Muscle layer of colon (tissue), 2 donors: ENCODE measurements around the gene WNT5A.

ENCODE experiments used
- H3K27ac ChIP-seq: one replicate; pipeline ENCODE4 v1.7.0; 2013; ENCODE audit warnings: low read depth, mild to moderate bottlenecking, low read length, moderate library complexity
- H3K27me3 ChIP-seq, 2 donors: one replicate each; pipeline ENCODE4 v1.7.0; 2013; ENCODE audit warnings: low read length in 2 of 2, mild to moderate bottlenecking in 2 of 2; ENCODE audit not compliant: insufficient read depth in 2 of 2, control insufficient read depth in 1 of 2
- H3K36me3 ChIP-seq: one replicate; pipeline ENCODE4 v1.7.0; 2013; ENCODE audit warnings: mild to moderate bottlenecking, low read length; ENCODE audit not compliant: insufficient read depth
- H3K4me1 ChIP-seq: one replicate; pipeline ENCODE4 v1.7.0; 2013; ENCODE audit warnings: mild to moderate bottlenecking, low read length; ENCODE audit not compliant: insufficient read depth
- H3K4me3 ChIP-seq, 2 donors: one replicate each; pipeline ENCODE4 v1.7.0; 2013; ENCODE audit warnings: low read length in 2 of 2, low read depth in 1 of 2, mild to moderate bottlenecking in 1 of 2, moderate library complexity in 1 of 2
- H3K9ac ChIP-seq: one replicate; pipeline ENCODE4 v1.7.0; 2013; ENCODE audit warnings: low read length
- H3K9me3 ChIP-seq: one replicate; pipeline ENCODE4 v1.7.0; 2013; ENCODE audit warnings: mild to moderate bottlenecking, low read length
- donor health status: abdominal sarcoma.
- donor health status: Adenocarcinoma of cecum.

Gene WNT5A

DNA sequence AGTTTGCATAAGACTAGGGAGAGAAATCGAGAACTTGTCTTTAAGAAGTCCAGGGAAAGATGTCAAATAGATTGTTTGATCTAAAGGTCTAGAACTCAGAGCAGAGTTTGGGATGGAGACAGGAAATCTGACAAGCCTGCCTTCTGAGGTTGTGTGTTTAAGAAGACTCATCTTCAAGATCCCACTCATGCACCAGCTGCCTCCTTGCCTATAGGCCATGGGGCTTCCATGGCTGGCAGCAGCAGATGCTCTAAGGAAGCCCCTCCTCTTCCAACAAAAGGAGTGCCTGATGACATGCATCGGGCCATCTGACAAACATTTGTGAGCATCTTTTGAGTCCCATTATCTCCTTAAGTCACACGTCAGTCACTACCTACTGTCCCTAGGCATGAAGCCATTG, 47.4 kb downstream of the WNT5A start:
- Histone ChIP-seq H3K4me1 (no peaks in the 10 kb centered on the region), H3K27me3 (no peaks in the 10 kb centered on the region), H3K36me3 (no peaks in the 10 kb centered on the region), H3K27ac (no peak overlapping the region), H3K4me3 (no peak overlapping the region), H3K9ac (no peak overlapping the region), H3K9me3 (no peaks in the 10 kb centered on the region)

DNA sequence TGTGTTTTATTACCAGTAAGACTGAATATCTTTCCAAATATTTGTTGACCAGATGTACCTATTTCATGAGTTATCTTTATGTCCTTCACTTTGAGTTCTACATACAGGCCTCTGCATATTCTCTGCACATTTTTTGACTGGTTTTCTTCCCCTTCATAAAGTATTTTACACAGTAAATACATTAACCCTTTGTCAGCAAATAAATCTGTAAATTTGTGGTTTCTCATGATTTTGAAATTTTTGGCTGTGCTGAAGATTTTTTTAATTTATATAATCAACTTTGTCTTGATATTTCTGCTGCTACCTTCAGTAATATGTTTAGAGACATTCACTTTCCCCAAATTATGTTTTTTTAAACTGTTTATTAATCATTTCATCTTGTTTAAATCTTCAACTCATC, 50.5 kb downstream of the WNT5A start:
- Histone ChIP-seq H3K4me1 (no peaks in the 10 kb centered on the region), H3K4me3 (no peak overlapping the region), H3K36me3 (no peaks in the 10 kb centered on the region), H3K27ac (no peak overlapping the region), H3K9ac (no peak overlapping the region), H3K9me3 (no peaks in the 10 kb centered on the region), H3K27me3 (no peaks in the 10 kb centered on the region)

DNA sequence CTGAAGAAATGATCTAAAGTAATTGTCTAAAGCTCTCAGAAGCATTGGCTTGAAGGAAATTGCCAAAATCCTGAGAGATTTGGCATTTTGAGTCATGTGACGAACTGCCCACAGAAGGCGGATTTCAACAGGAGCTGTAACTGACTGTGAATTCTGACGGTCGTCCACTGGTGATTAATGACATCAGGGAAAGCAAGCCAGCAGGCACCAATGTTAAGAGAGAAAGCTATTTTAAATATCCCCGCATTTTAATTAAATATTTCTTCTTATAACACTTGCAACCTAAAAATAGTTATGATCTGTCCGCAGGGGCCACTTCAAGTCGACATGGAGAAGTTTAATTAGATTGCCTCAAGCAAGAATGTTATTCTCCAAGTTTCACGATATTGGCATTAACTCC, 51.6 kb downstream of the WNT5A start:
- Histone ChIP-seq H3K9me3 (no peaks in the 10 kb centered on the region), H3K4me1 (no peaks in the 10 kb centered on the region), H3K27ac (no peak overlapping the region), H3K27me3 (no peaks in the 10 kb centered on the region), H3K4me3 (no peak overlapping the region), H3K36me3 (no peaks in the 10 kb centered on the region), H3K9ac (no peak overlapping the region)

DNA sequence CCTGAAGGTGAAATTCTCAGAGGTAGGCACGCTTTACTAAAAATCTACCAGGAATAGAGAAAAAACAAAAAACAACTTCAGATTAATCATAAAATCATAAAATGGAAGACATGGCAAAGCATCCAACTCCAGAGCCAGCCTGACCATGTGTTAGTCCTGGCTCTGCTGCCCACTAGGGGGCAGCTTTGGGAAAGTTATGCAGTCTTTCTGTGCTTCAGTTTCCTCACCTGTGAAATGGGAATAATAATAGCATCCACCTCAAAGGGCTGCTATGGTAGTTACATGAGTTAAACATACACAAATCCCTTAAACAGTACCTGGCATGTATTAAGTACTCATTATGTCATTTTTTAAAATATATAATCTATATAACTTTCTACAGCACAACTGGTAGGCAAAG, 52.3 kb downstream of the WNT5A start:
- Histone ChIP-seq H3K36me3 (no peaks in the 10 kb centered on the region), H3K27me3 (no peaks in the 10 kb centered on the region), H3K9me3 (no peaks in the 10 kb centered on the region), H3K27ac (no peak overlapping the region), H3K4me3 (no peak overlapping the region), H3K4me1 (no peaks in the 10 kb centered on the region), H3K9ac (no peak overlapping the region)

GRCh38 chr3:55431041-55431440, 56.1 kb downstream of the WNT5A start:
- no peak overlapping the region for H3K27ac ChIP-seq
- H3K4me1 ChIP-seq, result no peaks in the 10 kb centered on the region
- no peaks in the 10 kb centered on the region for H3K36me3 ChIP-seq
- no peaks in the 10 kb centered on the region for H3K9me3 ChIP-seq
- H3K27me3 ChIP-seq, result no peaks in the 10 kb centered on the region
- no peak overlapping the region for H3K9ac ChIP-seq
- no peak overlapping the region for H3K4me3 ChIP-seq

GRCh38 chr3:55427739-55428138, 59.4 kb downstream of the WNT5A start:
- Histone ChIP-seq H3K9me3 (no peaks in the 10 kb centered on the region), H3K4me3 (no peak overlapping the region), H3K4me1 (no peaks in the 10 kb centered on the region), H3K27ac (no peak overlapping the region), H3K9ac (no peak overlapping the region), H3K36me3 (no peaks in the 10 kb centered on the region), H3K27me3 (no peaks in the 10 kb centered on the region)

GRCh38 chr3:55426486-55426885, 60.6 kb downstream of the WNT5A start:
- Histone ChIP-seq H3K27me3 (no peaks in the 10 kb centered on the region), H3K9me3 (no peaks in the 10 kb centered on the region), H3K4me1 (no peaks in the 10 kb centered on the region), H3K36me3 (no peaks in the 10 kb centered on the region), H3K27ac (no peak overlapping the region), H3K9ac (no peak overlapping the region), H3K4me3 (no peak overlapping the region)

GRCh38 chr3:55423782-55424181, 63.3 kb downstream of the WNT5A start:
- H3K27ac ChIP-seq, result no peak overlapping the region
- H3K4me1 ChIP-seq, result no peaks in the 10 kb centered on the region
- no peak overlapping the region for H3K4me3 ChIP-seq
- no peak overlapping the region for H3K9ac ChIP-seq
- H3K27me3 ChIP-seq, result no peaks in the 10 kb centered on the region
- no peaks in the 10 kb centered on the region for H3K36me3 ChIP-seq
- no peaks in the 10 kb centered on the region for H3K9me3 ChIP-seq

GRCh38 chr3:55417211-55417610, 69.9 kb downstream of the WNT5A start:
- H3K9me3 ChIP-seq, result no peaks in the 10 kb centered on the region
- no peaks in the 10 kb centered on the region for H3K36me3 ChIP-seq
- no peak overlapping the region for H3K9ac ChIP-seq
- H3K4me1 ChIP-seq, result no peaks in the 10 kb centered on the region
- H3K27me3 ChIP-seq, result no peaks in the 10 kb centered on the region
- H3K4me3 ChIP-seq, result no peak overlapping the region
- no peak overlapping the region for H3K27ac ChIP-seq

DNA sequence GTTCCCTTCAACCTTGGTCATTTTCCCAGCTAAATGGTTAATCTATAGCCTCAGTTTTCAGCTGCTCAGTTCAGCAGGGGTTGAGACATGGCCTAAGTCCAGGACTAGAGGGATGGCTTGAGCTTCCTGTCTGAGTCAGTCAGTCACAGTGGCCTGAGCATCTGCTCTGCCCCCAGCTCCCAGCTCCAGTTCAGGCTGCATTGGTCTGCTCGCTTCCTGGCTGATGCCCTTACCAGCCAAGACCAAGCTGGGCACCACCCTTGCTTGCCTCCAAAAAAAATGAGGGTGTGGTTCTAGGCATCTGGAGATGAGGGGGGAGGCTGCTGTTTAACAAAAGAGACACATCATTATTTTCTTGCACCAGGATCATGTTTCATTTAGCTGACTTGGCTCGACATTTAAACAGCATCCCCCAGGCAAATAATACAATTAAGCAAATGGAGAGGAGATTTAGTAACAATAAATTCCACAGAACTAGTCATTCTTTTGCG, 70.7 kb downstream of the WNT5A start:
- Histone ChIP-seq H3K4me3 (no peak overlapping the region), H3K27me3 (no peaks in the 10 kb centered on the region), H3K9ac (no peak overlapping the region), H3K27ac (no peak overlapping the region), H3K9me3 (no peaks in the 10 kb centered on the region), H3K4me1 (no peaks in the 10 kb centered on the region), H3K36me3 (no peaks in the 10 kb centered on the region)
